Stimulated activated CD8-positive, alpha-beta memory T cell treated with anti-CD3 and anti-CD28 coated beads, Interleukin-12 subunit alpha, Interleukin-12 subunit beta, amount 100 ng/mL, for 24 hours (primary cell): Measurements from ENCODE around the gene EMC8.
A peak's percentile ranks its signal among the peaks of the same experiment; 100 is the strongest.
"Not testable (repeated sequence)": the region's sequence is repeated elsewhere in the genome, so short reads cannot be mapped to it uniquely, and the experiment has no call there.

ENCODE experiments used
- DNase-seq: peaks from one replicate; pipeline ENCODE4 v3.0.0-alpha.2; 2020; ENCODE audit errors: extremely low read depth

Gene EMC8

DNA sequence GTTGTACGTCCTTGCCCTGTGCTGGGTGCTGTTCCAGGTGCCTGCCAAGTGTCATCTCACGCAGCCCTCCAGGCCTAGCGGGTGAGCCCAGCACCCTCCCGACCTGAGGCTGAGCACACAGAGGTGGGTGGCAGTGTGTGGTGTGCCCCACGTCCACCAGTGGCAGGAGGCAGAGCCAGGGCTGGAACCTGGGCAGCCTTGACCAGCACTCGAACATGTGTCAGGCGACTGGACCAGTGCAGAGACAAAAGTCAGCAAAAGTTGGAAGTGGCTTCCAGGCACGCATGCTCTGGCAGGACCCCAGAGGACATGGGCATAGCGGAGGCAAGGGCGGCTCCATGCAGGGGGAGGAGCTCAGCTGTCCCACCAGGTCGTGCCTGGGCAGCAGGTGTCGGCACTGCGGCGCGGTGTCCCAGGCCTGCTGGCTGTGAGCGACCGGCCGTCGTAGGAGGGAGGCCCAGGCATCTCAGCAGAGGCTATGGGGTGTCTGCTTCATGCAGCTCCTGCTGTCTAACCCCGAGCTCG is 35.9 kb upstream of the EMC8 start:
- no peak for DNase-seq

DNA sequence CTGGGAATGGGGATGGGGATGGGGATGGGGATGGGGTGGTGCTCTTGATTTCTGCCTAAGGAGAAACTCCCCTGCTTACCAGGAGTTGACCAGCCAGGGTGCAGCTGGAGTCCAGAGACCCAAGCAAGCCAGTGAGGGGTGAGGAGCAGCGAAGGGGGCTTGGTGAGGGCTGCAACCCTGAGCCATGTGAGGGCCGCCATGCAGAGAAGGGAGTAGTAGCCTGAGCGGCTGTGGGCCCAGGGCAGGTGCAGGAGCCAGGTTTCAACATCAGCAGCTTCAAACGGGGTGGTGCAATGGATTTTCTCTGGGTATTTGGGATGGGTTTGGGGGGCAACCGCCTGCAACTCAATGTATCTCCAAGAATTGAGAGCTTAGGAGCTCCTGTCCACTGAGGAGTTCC is 35.4 kb upstream of the EMC8 start:
- no peak for DNase-seq

DNA sequence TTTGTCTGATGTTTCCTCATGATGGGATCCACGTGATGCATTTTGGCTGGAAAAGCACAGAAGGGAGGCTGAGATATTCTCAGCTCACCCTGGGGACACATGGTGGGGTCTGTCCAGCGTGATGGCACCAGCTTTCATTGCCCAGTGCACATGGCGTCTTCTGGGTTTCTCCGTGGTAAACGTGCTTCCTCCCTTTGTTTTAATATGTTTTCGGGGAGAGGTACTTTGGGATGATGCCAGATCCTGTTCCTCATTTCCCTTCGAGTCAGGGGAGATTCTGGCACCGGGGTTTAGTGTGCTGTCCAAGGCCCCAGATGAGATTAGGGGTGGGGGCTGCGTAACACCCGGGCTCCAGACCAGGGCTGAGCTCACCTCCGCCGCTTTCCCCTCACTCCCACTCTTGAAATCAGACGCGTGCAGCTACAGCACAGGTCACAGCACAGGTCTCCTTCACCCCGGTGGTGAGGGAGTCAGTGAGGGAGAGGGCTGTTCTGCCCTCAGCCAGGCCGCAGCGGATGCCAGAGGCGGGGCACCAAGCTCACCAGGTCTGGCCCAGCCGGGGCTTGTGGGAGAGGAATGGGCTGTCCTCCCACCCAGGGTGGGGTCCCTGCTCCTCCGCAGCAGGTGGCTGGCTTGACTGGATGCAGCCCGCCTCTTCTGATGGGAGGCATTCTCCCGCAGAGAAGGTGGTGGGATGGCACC is 34.0 kb upstream of the EMC8 start:
- no peak for DNase-seq

DNA sequence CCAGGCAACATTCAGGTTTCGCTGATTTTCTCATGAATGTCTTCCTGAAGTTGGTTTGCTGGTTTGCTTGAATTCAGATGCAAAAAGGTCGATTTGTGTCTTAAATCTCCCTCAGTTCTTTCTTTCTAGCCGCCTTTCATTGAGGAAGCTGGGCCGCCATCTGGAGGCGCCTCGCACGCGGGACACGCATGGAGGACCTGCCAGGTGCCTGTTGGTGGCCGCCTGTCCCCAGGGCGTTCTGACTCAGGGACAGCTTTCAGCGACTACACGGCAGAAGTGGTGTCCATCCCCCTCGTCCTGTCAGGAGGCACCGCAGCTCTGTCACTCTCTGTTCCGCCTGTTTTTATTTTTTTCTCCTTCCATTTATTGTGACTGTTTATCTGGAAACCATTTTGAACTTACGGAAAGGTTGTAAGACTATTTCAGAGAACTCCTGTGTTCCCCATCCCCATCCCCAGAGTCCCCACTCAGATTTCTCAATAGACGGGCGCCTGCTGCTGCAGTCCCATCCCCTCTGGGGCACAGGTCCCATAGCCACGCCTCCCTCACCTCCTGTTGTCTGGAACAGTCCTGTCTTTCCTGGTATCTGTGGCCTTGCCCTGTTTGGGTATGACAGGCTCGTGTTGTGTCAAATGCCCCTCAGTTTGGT is 33.4 kb upstream of the EMC8 start:
- no peak for DNase-seq

DNA sequence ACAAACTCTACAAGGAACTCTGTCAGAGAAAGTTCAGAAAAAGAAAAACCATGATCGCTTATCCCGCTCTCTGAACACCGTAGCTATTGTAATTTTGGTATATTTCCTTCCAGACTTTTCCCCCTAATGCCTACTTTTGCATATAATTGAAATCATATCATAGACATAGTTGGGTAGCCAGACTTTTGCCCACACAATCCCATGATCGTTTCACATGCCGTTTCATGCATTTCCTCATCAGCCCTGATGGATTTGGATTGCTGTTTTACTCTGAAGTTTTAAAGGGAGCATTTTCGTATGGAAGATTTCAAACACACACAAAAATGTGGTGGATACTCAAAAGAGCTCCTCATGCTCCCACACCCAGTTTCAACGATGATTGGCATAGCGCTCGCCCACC is 31.5 kb upstream of the EMC8 start:
- DNase-seq = no peak

DNA sequence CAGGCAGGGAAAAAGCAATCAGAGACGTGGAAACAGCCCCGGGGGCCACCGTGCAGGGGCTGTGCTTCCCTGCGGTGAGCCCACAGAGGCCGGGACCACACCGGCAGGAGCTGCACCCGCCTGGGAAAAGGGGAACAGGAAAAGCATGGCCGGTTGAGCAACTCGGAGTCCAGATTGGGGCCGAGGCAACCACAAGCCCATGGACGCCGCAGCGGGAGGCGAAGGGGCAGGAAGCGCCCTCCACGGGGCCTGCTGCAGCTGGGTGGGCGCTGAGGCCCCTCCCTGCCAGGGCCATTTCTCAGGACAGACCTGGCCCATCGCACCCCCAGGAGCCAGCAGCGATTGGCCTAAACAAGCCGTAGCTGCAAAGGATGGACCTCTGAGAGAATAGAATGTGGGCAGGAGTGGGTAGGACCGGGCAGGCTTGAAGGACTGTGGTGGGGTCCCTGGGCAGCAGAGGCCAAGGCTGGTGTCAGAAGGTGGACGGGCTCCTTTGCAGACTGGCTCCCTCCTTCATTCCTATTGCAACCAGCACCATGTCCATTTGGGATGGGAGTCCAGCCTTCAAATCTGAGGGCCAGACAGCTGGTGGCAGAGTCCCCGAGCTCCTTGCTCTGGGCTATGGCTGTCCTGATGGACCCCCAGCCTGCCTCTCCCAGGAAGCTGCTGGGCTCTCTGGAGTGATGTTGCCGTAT is 30.6 kb upstream of the EMC8 start:
- DNase-seq = no peak

DNA sequence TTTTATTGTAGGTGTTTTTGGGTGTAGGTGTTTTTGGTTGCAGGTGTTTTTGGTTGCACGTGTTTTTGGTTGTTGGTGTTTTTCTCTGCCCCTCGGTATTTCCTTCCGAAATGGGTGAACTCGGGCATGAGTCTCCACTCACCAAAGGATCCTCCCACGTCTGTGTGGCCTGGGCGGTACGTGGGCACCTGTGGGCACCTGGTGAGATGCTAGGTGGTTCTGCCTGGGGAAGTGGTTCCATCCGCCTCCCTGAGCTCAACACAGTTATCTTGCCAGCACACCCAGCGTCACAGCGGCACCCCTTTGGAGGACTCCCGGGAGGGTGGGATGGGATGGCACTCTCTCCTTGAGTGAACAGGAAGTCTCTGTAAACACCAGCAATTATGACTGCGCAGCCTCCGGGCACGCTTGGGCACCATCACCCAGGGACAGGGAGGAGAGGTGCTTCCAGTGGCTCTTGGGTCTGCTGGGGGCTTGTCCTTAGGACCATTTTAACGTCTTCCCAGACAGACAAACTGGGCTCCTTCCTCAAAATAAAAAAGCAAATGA is 29.9 kb upstream of the EMC8 start:
- DNase-seq = no peak

DNA sequence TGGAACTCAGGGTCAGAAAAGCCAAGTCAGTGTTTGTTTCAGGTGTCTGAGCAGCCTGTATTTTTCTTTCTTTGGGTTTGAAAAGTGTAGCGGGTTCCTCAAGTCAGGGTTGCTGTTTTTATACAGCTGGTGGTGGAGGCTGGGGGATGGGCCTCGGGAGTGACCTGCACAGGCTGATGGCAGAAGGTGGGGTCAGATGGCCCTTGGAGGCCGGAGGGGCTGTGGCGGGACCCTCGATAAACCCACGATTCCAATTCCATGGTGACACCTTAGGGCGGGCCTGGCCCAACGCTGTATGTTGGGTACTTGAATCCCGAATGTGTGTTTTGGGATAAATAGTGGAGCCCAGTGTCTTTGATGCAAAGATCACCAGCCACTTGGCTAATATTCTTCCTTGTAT is 28.8 kb upstream of the EMC8 start:
- no peak for DNase-seq

DNA sequence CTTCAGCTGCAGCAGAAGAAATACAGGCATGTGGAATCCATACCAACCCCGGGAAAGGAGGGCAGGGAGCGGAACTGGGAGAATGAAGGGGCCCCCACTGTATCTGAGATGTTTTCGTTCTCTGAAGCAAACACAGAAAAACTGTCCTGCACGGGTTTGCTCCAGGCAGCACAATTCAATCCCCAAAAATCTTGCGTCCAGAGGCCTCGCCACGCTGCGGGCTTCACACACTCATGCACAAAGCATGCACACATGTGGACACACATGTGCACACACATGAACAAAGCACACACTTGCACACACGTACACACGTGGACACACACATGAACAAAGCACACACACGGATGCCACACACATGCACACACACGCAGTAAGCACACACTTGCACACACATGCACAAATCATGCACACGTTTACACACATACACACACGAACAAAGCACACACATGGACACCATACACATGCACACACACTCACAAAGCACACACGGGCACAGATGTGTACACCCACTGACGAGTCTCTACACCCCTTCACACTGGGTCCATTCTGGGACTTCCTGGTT is 27.4 kb upstream of the EMC8 start:
- no peak for DNase-seq

DNA sequence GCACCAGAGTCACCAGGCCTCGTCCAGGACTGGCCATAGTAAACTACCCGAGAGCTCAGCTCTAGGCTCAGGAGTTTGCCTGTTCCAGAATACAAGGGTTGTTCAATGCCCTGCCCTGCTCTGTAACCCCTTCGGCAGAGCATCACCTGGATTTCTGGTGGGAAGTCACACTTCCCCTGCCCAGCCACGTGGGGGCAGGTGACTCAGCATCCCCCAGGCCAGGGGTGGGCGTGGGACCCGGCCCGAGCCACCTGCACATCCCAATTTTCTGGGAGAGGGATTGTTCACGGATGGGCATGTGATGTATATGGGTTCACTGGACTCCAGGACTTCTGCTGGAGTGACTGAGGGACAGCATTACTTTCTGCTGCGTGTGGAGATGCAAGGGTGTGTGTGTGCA is 26.0 kb upstream of the EMC8 start:
- no peak for DNase-seq

DNA sequence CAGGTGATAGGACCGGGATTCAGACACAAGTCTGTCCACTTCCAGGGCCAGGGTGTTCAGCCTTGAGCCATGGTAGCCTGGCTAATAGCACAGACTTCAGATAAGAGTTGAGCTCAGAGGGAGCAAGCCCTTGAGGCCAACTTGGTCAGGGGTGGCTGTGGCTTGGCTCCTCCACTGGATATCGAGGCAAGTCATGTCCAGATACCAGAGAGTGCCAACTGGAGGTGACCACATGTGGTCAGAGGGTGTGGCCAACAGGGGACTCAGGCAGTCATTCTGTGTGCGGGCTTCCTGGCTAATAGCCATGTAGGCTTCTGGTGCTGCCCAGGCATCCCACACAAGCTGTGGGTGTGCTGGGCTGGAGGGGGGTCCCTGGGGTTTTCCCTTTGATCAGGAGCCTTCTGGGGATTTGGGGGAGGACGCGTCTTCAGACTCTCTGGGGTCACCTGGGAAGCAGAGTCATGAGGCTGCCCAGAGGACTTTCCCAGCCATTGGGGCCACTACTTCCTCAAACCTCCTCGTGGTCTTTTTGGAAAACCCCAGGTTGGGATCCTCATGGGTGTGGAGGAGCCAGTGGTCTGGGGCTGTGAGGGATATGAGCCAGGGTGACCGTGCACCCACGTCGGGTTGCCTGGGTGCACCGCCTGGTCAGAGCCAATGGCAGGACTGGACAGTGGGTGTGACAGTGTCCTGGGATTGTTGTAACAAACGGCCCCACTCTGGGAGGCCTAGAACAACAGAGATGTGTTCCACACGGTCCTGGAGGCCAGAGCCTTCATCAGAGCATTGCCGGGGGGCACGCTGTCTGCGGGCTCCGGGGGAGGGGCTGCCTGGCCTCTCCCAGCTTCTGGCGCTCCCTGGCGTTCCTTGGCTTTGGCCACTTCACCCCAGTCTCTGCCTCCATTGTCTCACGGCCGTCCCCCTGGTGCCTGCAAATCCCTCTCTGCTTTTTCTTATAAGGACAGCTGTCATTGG is 25.1 kb upstream of the EMC8 start:
- no peak for DNase-seq

DNA sequence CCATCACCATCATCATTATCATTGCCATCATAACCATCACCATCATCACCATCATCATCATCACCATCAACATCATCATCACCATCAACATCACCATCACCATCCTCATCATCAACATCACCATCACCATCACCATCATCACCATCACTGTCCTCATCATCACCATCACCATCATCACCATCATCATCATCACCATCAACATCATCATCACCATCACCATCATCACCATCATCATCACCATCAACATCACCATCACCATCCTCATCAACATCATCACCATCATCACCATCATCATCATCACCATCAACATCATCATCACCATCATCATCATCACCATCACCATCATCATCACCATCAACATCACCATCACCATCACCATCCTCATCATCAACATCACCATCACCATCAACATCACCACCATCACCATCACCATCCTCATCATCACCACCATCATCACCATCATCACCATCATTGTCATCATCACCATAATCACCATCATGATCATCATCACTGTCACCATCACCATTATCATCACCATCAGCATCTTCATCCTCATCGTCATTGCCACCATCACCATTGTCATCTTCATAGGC is 24.1 kb upstream of the EMC8 start:
- DNase-seq = no peak

DNA sequence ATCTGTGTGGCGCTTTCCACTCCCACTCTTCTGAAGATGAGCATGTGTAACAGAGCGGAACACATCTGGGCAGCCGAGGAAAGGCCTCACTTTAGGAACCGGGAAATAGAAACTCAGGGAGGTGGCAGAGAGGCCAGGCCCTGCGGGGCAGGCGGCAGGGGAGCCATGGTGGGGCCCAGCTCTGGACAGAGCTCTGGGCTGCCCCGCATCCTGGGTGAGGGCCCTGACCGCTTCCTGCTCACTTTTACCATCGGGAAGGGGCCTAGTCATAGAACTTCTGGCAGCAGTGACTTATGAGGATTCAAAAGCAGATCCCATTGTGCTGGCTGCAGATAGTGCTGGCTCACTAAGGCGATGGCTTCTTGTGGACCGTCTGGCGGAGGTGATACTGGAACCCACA is 22.8 kb upstream of the EMC8 start:
- no peak for DNase-seq

DNA sequence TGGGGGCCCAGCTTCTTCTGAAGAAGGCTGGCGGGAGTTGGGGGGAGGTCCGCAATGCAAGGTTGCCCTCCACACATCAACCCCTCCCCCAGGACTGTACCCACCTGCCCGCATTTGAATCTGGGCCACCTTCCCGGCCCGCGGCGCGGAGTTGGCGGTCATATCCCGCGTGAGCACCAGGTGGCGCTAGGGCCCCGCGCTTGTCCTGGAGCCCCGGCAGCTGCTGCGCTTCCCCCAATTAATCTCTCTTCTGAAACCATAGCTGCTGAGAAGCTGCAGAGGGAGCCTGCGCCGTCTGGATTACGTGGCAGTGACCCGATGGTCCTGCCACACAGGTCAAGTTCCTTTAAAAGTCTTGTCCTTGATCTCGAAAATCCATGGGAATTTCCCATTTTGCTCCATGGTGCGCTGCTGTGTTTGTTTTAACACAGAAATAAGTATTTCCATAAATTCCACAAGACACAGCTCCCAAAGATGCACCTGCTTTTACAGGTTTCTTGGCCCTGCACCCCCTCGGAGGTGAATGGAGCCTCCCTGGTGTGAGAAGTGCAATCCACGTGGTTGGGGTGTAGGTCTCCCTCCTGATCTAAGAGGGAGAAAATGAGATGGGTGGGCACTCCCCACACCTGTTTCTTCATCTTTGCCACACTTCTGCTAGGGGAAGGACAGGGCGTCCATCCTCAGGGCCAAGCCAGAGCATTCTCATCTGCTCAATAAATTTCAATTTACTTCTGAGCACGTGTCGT is 22.2 kb upstream of the EMC8 start:
- DNase-seq = peak; percentile 42

DNA sequence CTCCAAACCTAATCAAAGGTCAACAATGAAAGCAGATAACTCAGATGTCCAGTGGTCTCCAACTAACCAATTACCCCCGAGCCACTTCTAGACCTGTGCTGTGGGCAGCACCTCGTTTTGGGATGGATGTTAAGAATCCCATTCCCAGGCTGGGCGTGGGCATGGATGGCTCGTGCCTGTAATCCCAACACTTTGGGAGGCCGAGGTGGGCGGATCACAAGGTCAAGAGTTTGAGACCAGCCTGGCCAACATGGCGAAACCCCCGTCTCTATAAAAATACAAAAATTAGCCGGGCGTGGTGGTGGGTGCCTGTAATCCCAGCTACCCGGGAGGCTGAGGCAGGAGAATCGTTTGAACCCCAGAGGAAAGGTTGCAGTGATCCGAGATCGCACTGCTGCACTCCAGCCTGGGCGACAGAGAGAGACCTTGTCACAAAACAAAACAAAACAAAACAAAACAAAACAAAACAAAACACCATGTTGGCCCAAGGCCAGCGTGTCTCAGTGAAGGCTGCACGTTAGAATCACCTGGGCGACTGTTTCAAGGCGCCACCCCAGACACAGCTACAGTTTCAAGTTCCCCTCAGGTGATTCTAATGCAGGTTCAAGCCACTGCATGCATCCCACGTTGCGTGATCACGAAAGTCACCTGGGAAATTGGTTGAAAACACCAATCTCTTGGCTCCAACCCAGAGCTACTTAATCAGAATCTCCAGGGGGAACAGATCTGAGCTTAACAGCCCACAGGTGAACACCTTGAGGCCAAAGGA is 21.4 kb upstream of the EMC8 start:
- no peak for DNase-seq

DNA sequence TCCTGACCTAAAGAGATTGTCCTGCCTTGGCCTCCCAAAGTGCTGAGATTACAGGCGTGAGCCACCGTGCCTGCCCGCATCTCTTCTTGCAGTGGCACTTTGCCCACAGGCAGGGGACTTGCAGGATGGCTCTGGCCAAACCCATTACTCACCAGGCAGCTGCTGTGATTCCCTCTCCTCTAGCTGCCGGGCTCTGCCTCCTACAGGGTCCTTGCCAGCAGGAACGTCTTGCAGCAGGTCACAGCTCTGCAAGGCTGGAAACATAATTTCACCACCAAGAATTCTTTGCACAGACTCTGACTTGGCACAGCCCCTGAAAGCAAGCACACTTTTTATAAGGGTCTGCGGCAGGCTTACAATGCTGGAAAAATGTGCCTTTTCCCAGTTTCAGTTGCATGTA is 20.4 kb upstream of the EMC8 start:
- no peak for DNase-seq

DNA sequence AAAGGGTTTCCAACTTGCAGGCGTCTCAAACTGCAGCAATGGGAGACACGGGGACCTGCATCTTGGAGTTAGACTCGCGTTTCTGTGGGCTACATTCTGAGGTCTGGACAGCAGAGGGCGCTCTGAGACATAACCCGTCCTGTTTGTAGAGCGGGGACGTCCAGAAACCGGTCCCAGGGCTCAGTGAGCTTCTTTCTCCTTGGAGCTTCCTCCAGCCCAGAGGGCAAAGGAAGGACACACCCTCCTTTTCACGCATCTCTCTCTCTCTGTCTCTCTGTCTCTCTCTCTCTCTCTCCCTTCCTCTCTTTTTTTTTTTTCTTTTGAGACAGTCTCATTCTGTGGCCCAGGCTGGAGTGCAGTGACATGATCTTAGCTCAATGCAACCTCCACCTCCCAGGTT is 19.9 kb upstream of the EMC8 start:
- peak; percentile 61 for DNase-seq

DNA sequence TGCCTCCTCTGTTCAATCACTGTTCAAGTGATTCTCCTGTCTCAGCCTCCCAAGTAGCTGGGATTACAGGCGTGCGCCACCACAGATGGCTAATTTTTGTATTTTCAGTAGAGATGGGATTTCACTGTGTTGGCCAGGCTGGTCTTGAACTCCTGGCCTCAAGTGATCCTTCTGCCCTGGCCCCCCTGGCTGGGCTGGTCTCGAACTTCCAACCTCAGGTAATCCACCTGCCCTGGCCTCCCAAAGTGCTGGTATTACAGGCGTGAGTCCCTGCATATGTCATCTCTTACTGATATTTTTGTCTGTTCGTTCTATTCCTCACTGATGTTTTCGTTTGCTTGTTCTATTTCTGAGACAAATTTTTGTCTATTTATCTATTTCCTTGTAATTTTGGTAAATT is 17.9 kb upstream of the EMC8 start:
- not testable (repeated sequence) for DNase-seq

DNA sequence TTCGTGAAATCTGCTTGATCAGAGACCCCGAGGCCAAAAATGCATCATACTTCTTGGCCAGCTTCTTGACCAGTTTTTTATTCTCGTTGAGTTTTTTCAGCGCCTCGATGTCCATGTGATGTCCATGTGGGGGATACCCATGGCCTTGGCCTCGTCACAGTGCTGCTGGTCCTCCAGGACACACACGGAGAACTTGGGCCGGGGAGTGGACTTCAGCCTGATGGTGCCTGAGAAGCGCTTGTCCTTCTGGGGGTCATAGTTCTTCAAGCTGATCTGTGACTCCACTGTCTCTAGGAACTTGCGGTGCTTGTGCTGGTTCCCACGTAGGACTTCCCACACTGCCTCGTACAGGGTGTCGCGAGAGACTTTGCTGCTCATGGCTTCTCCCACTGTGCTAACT is 16.8 kb upstream of the EMC8 start:
- DNase-seq = no peak
